A673 (cell line): ENCODE measurements around the gene STUM. TPM values are rescaled to one million over a fixed set of nuclear protein-coding genes. Genes with fewer than 3 reads are reported as not detected.

Source experiments
- BruUV-seq: library from RNA; stranded (reverse); fragments of 400-500 nt; replicated peaks from 2 replicates; lab custom pipeline; 2021; lab: Mats Ljungman, UMichigan
- CTCF ChIA-PET: fragments of 300-600 bp; sonication (Branson Sonifier 250); formaldehyde crosslinking; loops from one replicate; lab custom pipeline; 2022; ENCODE audit warnings: antibody characterized with exemption; lab: Charles Lee
- POLR2A ChIA-PET: fragments of 300-600 bp; sonication (Branson Sonifier 250); formaldehyde crosslinking; loops from one replicate; lab custom pipeline; 2022; ENCODE audit warnings: antibody characterized with exemption; ENCODE audit not compliant: low non-redundant PET; lab: Charles Lee
- DNase-seq: peaks from one replicate; pipeline ENCODE4 v3.0.0-alpha.2; 2015; ENCODE audit warnings: low spot score
- H3K27ac ChIP-seq: fragments of 200-600 bp; sonication (generic); 2 replicates; pipeline ENCODE4 v1.5.1; 2016; ENCODE audit warnings: mixed run types, low read depth, mild to moderate bottlenecking, mixed read lengths, antibody characterized with exemption, low read length; ENCODE audit not compliant: poor library complexity, severe bottlenecking
- H3K27me3 ChIP-seq: fragments of 200-600 bp; sonication (generic); replicated peaks from 2 replicates; pipeline ENCODE4 v1.6.1; 2017; ENCODE audit warnings: mixed run types, low read depth, mild to moderate bottlenecking, mixed read lengths, antibody characterized with exemption, low read length; ENCODE audit not compliant: insufficient read depth, poor library complexity
- H3K36me3 ChIP-seq: fragments of 200-600 bp; sonication (generic); 2 replicates; pipeline ENCODE4 v1.6.1; 2016; ENCODE audit warnings: mixed run types, mild to moderate bottlenecking, mixed read lengths, antibody characterized with exemption, low read length; ENCODE audit not compliant: insufficient read depth, poor library complexity, severe bottlenecking
- H3K4me1 ChIP-seq: fragments of 200-600 bp; sonication (generic); 2 replicates; pipeline ENCODE4 v1.6.1; 2017; ENCODE audit warnings: mixed run types, mild to moderate bottlenecking, mixed read lengths, antibody characterized with exemption, low read length; ENCODE audit not compliant: insufficient read depth, poor library complexity, severe bottlenecking
- H3K4me3 ChIP-seq: fragments of 200-600 bp; sonication (generic); 2 replicates; pipeline ENCODE4 v1.5.1; 2016; ENCODE audit warnings: low read depth, mixed run types, mild to moderate bottlenecking, mixed read lengths, low read length; ENCODE audit not compliant: poor library complexity, severe bottlenecking
- H3K9me3 ChIP-seq: fragments of 200-600 bp; sonication (generic); 2 replicates; pipeline ENCODE4 v1.6.1; 2016; ENCODE audit warnings: mixed run types, low read depth, mild to moderate bottlenecking, mixed read lengths, antibody characterized with exemption, low read length; ENCODE audit not compliant: poor library complexity, severe bottlenecking
- EZH2 ChIP-seq: fragments of 200-600 bp; sonication (generic); IDR thresholded peaks from 2 replicates; pipeline ENCODE4 v1.6.1; 2017; ENCODE audit warnings: borderline replicate concordance, low read depth, mild to moderate bottlenecking, mixed read lengths, antibody characterized with exemption, low read length; ENCODE audit not compliant: poor library complexity, severe bottlenecking
- intact Hi-C: fragments of 100-400 bp; cut with micrococcal nuclease; formaldehyde crosslinking; loops from one replicate; pipeline ENCODE4 v1.10.0; 2022; ENCODE audit not compliant: unreplicated experiment
- total RNA-seq: library from RNA; stranded (reverse); gene quantifications from 2 replicates; pipeline ENCODE4 v1.2.3, GENCODE V29; 2021
- TF ChIP-seq, protein P1 (sequence below): fragments of 300-800, 200-600 bp; sonication (generic); conservative IDR thresholded peaks from 2 replicates; pipeline ENCODE4 v1.5.1; 2017; ENCODE audit warnings: low read depth, mild to moderate bottlenecking, antibody characterized with exemption, low read length, moderate library complexity, mixed read lengths

The STUM gene
- total RNA-seq, 1 experiment from 2014 or later: 0.54 TPM

- Histone ChIP-seq H3K27ac (no peak overlapping the region), H3K27me3 (no peaks in the 10 kb centered on the region), H3K4me3 (no peak overlapping the region), H3K9me3 (no peaks in the 10 kb centered on the region), H3K36me3 (no peaks in the 10 kb centered on the region), H3K4me1 (no peaks in the 10 kb centered on the region)
- TF ChIP-seq, protein P1, sequence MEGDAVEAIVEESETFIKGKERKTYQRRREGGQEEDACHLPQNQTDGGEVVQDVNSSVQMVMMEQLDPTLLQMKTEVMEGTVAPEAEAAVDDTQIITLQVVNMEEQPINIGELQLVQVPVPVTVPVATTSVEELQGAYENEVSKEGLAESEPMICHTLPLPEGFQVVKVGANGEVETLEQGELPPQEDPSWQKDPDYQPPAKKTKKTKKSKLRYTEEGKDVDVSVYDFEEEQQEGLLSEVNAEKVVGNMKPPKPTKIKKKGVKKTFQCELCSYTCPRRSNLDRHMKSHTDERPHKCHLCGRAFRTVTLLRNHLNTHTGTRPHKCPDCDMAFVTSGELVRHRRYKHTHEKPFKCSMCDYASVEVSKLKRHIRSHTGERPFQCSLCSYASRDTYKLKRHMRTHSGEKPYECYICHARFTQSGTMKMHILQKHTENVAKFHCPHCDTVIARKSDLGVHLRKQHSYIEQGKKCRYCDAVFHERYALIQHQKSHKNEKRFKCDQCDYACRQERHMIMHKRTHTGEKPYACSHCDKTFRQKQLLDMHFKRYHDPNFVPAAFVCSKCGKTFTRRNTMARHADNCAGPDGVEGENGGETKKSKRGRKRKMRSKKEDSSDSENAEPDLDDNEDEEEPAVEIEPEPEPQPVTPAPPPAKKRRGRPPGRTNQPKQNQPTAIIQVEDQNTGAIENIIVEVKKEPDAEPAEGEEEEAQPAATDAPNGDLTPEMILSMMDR: no peak
- no peak for TF ChIP-seq EZH2
- ChIA-PET CTCF (no interaction called here), POLR2A (no interaction called here)
- no TSS peak for BruUV-seq
- DNase-seq: no peak
- intact Hi-C loops: no loop called here
Observed at GRCh38 chr1:226648421-226648820, 99.9 kb downstream of the STUM start.

DNA sequence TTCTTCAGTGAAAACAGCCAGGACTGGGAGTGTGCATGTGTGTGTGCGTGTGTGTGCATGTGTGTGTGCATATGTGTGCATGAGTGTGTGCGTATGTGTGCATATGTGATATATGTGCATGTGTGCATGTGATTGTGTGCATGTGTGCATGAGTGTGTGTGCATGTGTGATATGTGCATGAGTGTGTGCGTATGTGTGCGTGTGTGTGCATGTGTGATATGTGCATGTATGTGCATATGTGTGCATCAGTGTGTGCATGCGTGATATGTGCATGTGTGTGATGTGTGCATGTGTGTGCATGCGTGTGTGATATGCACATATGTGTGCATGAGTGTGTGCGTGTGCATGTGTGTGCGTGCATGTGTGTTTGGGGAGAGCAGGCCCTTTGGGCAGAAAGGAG, 100.7 kb downstream of the STUM start:
- no TSS peak for BruUV-seq
- Histone ChIP-seq H3K9me3 (no peaks in the 10 kb centered on the region), H3K27ac (no peak overlapping the region), H3K27me3 (no peaks in the 10 kb centered on the region), H3K4me1 (peaks cover 6% of the 10 kb centered on the region), H3K36me3 (no peaks in the 10 kb centered on the region), H3K4me3 (no peak overlapping the region)
- CTCF ChIA-PET: no interaction called here
- intact Hi-C loops: no loop called here
- POLR2A ChIA-PET: interaction anchor here (0.6 kb wide), 1 partner anchor 13 kb away, joined by 3 read pairs; no protein-coding TSS in a partner anchor
- DNase-seq: no peak
- TF ChIP-seq, protein P1: no peak
- no peak for TF ChIP-seq EZH2

DNA sequence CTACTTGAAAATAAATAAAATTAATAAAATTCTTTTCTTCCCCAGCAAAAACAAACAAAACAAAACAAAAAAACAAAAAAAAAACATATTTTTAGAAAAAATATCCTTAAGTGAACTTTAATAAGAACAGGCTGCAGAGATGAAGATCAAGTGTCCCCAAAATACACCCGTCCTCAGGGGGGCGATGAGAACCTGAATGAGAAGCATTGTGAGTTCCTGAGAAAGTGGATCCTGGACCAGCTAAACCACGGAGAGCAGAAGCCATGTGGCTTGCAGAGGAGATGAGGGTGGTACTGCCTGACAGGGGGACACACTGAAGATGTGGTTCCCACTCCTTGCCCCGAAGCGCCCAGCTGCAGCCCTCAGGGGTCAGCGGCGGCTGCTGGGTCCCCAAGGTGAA, 101.2 kb downstream of the STUM start:
- TF ChIP-seq, protein P1: peak; percentile 49
- TF ChIP-seq EZH2: no peak
- Histone ChIP-seq H3K27me3 (no peaks in the 10 kb centered on the region), H3K4me1 (peaks cover 11% of the 10 kb centered on the region), H3K27ac (no peak overlapping the region), H3K4me3 (no peak overlapping the region), H3K9me3 (no peaks in the 10 kb centered on the region), H3K36me3 (no peaks in the 10 kb centered on the region)
- ChIA-PET POLR2A (interaction anchor here (0.6 kb wide), 1 partner anchor 12 kb away, joined by 3 read pairs; no protein-coding TSS in a partner anchor), CTCF (no interaction called here)
- no TSS peak for BruUV-seq
- intact Hi-C loops: no loop called here
- DNase-seq: peak; percentile 42
